ENCODE data around the gene INPP4A. TPM values are rescaled to one million over a fixed set of nuclear protein-coding genes. Genes with fewer than 3 reads are reported as not detected.
A peak's percentile ranks its signal among the peaks of the same experiment; 100 is the strongest.

Gene INPP4A
- total and polyA plus RNA-seq, 8 donors = 1.5 to 65.3 (median 12.2) TPM

DNA sequence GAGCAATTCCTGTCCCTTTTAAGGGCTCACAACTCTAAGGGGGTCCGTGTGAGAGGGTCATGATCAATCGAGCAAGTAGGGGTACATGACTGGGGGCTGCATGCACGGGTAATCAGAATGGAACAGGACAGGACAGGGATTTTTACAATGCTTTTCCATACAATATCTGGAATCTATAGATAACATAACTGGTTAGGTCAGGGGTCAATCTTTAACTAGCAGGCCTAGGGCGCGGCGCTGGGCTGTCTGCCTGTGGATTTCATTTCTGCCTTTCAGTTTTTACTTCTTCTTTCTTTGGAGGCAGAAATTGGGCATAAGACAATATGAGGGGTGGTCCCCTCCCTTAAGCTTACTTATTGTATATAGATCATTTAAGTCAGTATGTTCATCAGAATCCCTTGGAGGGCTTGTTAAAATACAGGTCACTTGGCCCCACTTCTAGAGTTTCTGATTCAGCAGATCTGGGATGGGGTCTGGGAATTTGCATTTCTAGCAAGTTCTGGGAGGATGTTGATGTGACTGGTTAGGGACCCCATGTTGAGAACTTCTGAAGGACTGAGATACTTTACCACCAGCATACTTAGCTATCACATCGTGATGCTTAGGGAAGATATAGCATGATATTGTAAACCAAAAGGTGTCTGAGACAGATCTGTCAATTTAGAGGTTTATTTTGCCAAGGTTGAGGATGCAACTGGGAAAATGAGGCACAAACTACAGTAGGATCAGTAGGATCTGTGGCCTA, 2.8 kb upstream of the INPP4A start:
- TF ChIP-seq, protein P1, sequence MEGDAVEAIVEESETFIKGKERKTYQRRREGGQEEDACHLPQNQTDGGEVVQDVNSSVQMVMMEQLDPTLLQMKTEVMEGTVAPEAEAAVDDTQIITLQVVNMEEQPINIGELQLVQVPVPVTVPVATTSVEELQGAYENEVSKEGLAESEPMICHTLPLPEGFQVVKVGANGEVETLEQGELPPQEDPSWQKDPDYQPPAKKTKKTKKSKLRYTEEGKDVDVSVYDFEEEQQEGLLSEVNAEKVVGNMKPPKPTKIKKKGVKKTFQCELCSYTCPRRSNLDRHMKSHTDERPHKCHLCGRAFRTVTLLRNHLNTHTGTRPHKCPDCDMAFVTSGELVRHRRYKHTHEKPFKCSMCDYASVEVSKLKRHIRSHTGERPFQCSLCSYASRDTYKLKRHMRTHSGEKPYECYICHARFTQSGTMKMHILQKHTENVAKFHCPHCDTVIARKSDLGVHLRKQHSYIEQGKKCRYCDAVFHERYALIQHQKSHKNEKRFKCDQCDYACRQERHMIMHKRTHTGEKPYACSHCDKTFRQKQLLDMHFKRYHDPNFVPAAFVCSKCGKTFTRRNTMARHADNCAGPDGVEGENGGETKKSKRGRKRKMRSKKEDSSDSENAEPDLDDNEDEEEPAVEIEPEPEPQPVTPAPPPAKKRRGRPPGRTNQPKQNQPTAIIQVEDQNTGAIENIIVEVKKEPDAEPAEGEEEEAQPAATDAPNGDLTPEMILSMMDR (IDR thresholded peaks at IDR 0.05) = no peak
- TF ChIP-seq EP300 (IDR thresholded peaks at IDR 0.05) = no peak
- no peak for TF ChIP-seq POLR2A (IDR thresholded peaks at IDR 0.05)
- no peak for TF ChIP-seq POLR2AphosphoS5 (IDR thresholded peaks at IDR 0.05)
- Histone ChIP-seq H3K27me3 (no peaks in the 10 kb centered on the region), H3K9me3 (no peaks in the 10 kb centered on the region), H3K36me3 (no peaks in the 10 kb centered on the region), H3K27ac (no peak overlapping the region), H3K4me3 (no peak overlapping the region), H3K4me1 (peaks cover 12 to 22% (median 19%) of the 10 kb centered on the region in 4 donors)
- DNase-seq = no peak
- 50 to 79% (median 56%) methylated on average over 7 of the region's 7 CpGs for WGBS, 5 donors
- intact Hi-C loops (cut with DNase I; ENCODE audit: low total_unique reads) = no loop called here

DNA sequence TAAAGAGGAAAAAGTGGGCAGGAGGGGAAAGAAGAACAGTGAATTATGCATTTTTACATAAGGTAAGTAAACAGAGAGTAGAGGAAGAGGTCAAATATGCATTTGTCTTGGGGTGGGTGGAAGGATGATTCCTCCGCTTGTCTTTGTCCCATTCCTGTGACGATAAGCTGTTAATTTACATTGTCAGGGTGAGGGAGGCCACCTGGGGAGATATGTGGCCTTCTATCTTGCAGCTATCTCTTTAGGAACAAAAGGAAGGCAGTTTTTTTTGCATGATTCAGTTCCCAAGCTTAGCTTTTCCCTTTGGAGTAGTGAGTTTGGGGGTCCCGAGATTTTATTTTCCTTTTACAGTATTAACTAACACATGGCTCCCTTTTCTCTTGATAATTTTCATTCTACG, 2.2 kb upstream of the INPP4A start:
- no peak overlapping the region for H3K27ac ChIP-seq
- 65 to 75% (median 70%) methylated on average over 4 of the region's 4 CpGs for WGBS, 5 donors
- intact Hi-C loops (cut with DNase I; ENCODE audit: low total_unique reads) = no loop called here
- peaks cover 12 to 28% (median 21%) of the 10 kb centered on the region in 4 donors for H3K4me1 ChIP-seq
- no peak overlapping the region for H3K4me3 ChIP-seq
- H3K36me3 ChIP-seq = no peaks in the 10 kb centered on the region
- no peaks in the 10 kb centered on the region for H3K9me3 ChIP-seq
- no peak for DNase-seq
- TF ChIP-seq POLR2AphosphoS5 (IDR thresholded peaks at IDR 0.05) (no peak), POLR2A (IDR thresholded peaks at IDR 0.05) (no peak), EP300 (IDR thresholded peaks at IDR 0.05) (no peak)
- TF ChIP-seq, protein P1 (IDR thresholded peaks at IDR 0.05) = no peak
- H3K27me3 ChIP-seq = no peaks in the 10 kb centered on the region

DNA sequence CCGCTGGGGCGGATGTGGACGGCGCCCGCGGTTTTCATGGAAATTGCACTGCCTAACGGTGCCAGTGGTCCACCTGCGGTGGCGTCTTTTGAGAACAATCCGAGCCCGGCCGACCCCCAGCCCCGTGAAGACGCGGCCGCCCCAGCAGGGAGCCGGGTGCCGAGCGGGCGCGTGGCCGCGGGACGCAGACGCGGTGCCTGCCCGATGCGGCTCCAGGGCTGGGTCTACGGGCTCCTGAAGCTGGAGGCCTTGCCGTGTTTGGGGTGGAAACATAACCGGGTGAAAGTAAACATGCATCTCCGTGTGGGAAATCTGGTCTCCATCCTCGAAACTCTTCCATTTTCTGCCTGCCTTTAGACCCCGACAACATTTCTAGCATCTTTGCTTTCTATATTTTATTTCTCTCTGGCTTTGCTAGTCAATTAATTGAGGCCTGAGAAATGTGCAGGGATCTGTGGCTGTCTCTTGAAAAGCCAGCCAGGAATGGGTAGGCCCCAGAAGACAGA, 572 bp downstream of the INPP4A start:
- Histone ChIP-seq H3K4me3 (peak overlapping the region; percentile 64 to 87 (median 78)), H3K9me3 (no peaks in the 10 kb centered on the region), H3K4me1 (peaks cover 12 to 44% (median 24%) of the 10 kb centered on the region in 4 donors), H3K36me3 (no peaks in the 10 kb centered on the region), H3K27me3 (no peaks in the 10 kb centered on the region), H3K27ac (peak overlapping the region; percentile 66 to 87 (median 86))
- intact Hi-C loops (cut with DNase I; ENCODE audit: low total_unique reads) = no loop called here
- TF ChIP-seq POLR2AphosphoS5 (IDR thresholded peaks at IDR 0.05) (no peak), EP300 (IDR thresholded peaks at IDR 0.05) (no peak)
- TF ChIP-seq, protein P1 (IDR thresholded peaks at IDR 0.05) = no peak
- peak in 1 of 2 donors; percentile 58 for DNase-seq
- 0 to 1% (median 1%) methylated on average over 15 to 34 of the region's 34 CpGs for WGBS, 5 donors

DNA sequence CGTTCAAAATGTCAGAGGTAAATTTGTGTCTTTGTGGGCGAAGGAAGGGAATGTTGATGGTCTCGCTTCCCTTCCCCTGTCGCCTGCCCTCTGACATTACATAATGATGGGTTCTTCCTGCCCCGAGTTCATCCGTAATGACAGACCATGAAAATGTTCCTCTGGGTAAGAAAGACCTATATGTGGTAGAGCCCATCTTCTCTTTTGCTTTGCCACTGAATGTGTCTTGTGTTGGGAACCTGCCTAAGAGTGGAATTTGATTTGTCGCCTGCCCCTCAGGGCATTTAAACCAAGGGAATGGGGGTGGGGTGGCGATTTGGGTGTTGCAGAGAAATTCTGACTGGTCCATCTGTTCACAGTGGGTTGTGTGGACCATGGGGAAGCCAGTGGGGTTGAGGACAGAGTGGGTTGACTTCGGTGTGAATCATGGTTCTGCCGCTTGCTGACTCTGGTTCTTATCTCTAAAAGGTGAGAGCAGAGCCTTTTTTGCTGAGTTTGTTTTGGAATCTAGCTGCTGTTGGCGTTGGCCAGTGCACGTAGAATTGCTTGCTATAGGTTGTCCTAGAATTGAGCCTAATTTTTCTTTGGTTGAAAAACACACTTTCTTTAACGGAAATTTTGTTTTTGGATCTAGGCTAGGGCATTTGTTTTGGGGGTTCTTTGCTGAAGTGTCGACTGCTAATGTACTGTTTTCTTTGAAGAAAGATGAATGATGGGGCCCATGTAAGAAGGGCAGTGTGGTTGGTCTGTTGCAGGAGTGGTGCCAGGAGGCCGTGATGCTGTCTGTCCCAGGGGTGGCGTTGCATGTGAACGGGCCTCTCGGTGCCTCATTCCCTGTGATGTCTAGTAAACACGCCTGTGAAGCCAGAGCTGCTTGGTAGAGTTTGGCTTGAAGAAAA, 1.3 kb downstream of the INPP4A start:
- intact Hi-C loops (cut with DNase I; ENCODE audit: low total_unique reads) = no loop called here
- Histone ChIP-seq H3K27me3 (no peaks in the 10 kb centered on the region), H3K9me3 (no peaks in the 10 kb centered on the region), H3K36me3 (no peaks in the 10 kb centered on the region), H3K27ac (peak overlapping the region in 4 of 5 donors; percentile 66 to 87 (median 84)), H3K4me3 (peak overlapping the region; percentile 64 to 87 (median 78)), H3K4me1 (peaks cover 17 to 51% (median 29%) of the 10 kb centered on the region in 4 donors)
- WGBS, 5 donors = 29 to 43% (median 37%) methylated on average over 19 of the region's 19 CpGs
- TF ChIP-seq EP300 (IDR thresholded peaks at IDR 0.05) (no peak), POLR2A (IDR thresholded peaks at IDR 0.05) (no peak), POLR2AphosphoS5 (IDR thresholded peaks at IDR 0.05) (no peak)
- TF ChIP-seq, protein P1 (IDR thresholded peaks at IDR 0.05) = no peak
- DNase-seq = peak in 1 of 2 donors; percentile 50
